Panc1 (cell line): Measurements from ENCODE around the gene LRP1B. TPM values are rescaled to one million over a fixed set of nuclear protein-coding genes. Genes with fewer than 3 reads are reported as not detected.

Source experiments
- ATAC-seq: fragments of 200-7000 bp; cut with Tn5 transposase; 2 replicates; pipeline ENCODE4 v1.9.1; 2020; ENCODE audit warnings: mild to moderate bottlenecking, moderate library complexity
- BruUV-seq: library from RNA; stranded (reverse); fragments of 400-500 nt; replicated peaks from 2 replicates; lab custom pipeline; 2021; lab: Mats Ljungman, UMichigan
- CTCF ChIA-PET: fragments of 300-600 bp; sonication (Branson Sonifier 250); formaldehyde crosslinking; loops from one replicate; lab custom pipeline; 2022; ENCODE audit warnings: antibody characterized with exemption; lab: Charles Lee
- POLR2A ChIA-PET: fragments of 300-600 bp; sonication (Branson Sonifier 250); formaldehyde crosslinking; loops from one replicate; lab custom pipeline; 2022; ENCODE audit warnings: antibody characterized with exemption; lab: Charles Lee
- DNase-seq: peaks from one replicate; pipeline ENCODE4 v3.0.0-alpha.2; 2010; ENCODE audit warnings: low read depth, low spot score
- H3K27ac ChIP-seq: 2 replicates; pipeline ENCODE4 v1.5.1; 2011; ENCODE audit warnings: mild to moderate bottlenecking, low read length, inconsistent platforms
- H3K27me3 ChIP-seq: fragments of 200-500 bp; sonication (Bioruptor generic); 2 replicates; pipeline ENCODE4 v1.6.0; 2014; ENCODE audit warnings: low read length, inconsistent platforms; ENCODE audit not compliant: control insufficient read depth, insufficient read depth
- H3K36me3 ChIP-seq: fragments of 200-500 bp; sonication (Bioruptor generic); 2 replicates; pipeline ENCODE4 v1.5.1; 2014; ENCODE audit warnings: inconsistent platforms, mild to moderate bottlenecking, low read length, moderate library complexity; ENCODE audit not compliant: control insufficient read depth, insufficient read depth
- H3K4me1 ChIP-seq: 2 replicates; pipeline ENCODE4 v1.5.1; 2011; ENCODE audit warnings: inconsistent platforms, mild to moderate bottlenecking, low read length, moderate library complexity; ENCODE audit not compliant: control insufficient read depth, insufficient read depth
- H3K4me3 ChIP-seq, 2 experiments: 2 replicates each; pipeline ENCODE4 v1.5.1; 2011 to 2012; ENCODE audit warnings: low read depth in 2 of 2, low read length in 2 of 2, mild to moderate bottlenecking in 2 of 2, inconsistent platforms in 1 of 2, moderate library complexity in 1 of 2
- H3K9me3 ChIP-seq: fragments of 200-500 bp; sonication (Bioruptor generic); 2 replicates; pipeline ENCODE4 v1.5.1; 2014; ENCODE audit warnings: low read depth, mild to moderate bottlenecking, inconsistent platforms, low read length, moderate library complexity; ENCODE audit not compliant: control insufficient read depth, insufficient read depth
- POLR2AphosphoS5 ChIP-seq: IDR thresholded peaks from 2 replicates; pipeline ENCODE4 v1.6.1; 2012; ENCODE audit warnings: mild to moderate bottlenecking, low read depth, low read length, moderate library complexity
- REST ChIP-seq, 2 experiments: IDR thresholded peaks; 2 replicates each; pipeline ENCODE4 v1.6.1; 2011 to 2012; ENCODE audit warnings: low read depth in 2 of 2, control low read depth in 1 of 2, low read length in 1 of 2, mild to moderate bottlenecking in 1 of 2, moderate library complexity in 1 of 2; ENCODE audit not compliant: insufficient read depth in 1 of 2
- SIN3A ChIP-seq: IDR thresholded peaks from 2 replicates; pipeline ENCODE4 v1.6.1; 2012; ENCODE audit warnings: low read depth, mild to moderate bottlenecking, low read length, moderate library complexity, borderline replicate concordance; ENCODE audit not compliant: insufficient read depth
- TCF7L2 ChIP-seq: IDR thresholded peaks from 2 replicates; pipeline ENCODE4 v1.6.1; 2011; ENCODE audit warnings: mild to moderate bottlenecking, low read depth, low read length, inconsistent platforms
- in situ Hi-C: cut with HindIII; loops from 2 replicates; pipeline ENCODE4 v1.10.0; 2016; ENCODE audit warnings: low sequenced_read_pairs, low pct_unique_long_range_greater_than_20kb
- intact Hi-C: fragments of 100-400 bp; cut with micrococcal nuclease; formaldehyde crosslinking; loops from one replicate; pipeline ENCODE4 v1.10.0; 2022; ENCODE audit not compliant: unreplicated experiment
- total RNA-seq: library from RNA; stranded (reverse); gene quantifications from one replicate; pipeline ENCODE4 v1.2.1, GENCODE V29; 2021; ENCODE audit not compliant: unreplicated experiment
- TF ChIP-seq, protein P1 (sequence below): fragments of 450-650 bp; IDR thresholded peaks from 2 replicates; pipeline ENCODE4 v1.5.1; 2017; ENCODE audit warnings: mild to moderate bottlenecking

The LRP1B gene
- total RNA-seq, 1 experiment from 2014 or later = 0.54 TPM

DNA sequence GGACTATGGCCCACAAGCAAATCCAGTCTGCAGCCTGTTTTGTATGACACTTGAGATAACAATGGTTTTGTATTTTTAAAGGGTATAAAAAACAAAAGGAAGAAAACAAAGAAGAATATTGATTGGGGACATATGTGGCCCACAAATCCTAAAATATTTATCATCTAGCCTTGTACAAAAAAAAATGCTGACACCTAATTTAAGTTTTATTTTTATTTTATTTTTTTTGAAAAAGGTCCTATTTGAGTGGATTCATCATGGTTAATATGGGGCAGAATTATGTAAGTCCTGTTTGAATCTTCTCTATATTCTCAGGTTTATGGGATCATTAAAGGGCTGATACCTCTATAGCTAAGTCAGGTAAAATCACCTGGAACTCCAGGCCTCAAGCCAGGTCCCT is 525.7 kb downstream of the LRP1B start:
- no peak overlapping the region for H3K27ac ChIP-seq
- no peaks in the 10 kb centered on the region for H3K9me3 ChIP-seq
- CTCF ChIA-PET = no interaction called here
- no peak for TF ChIP-seq TCF7L2
- TF ChIP-seq POLR2AphosphoS5 = no peak
- TF ChIP-seq, protein P1, sequence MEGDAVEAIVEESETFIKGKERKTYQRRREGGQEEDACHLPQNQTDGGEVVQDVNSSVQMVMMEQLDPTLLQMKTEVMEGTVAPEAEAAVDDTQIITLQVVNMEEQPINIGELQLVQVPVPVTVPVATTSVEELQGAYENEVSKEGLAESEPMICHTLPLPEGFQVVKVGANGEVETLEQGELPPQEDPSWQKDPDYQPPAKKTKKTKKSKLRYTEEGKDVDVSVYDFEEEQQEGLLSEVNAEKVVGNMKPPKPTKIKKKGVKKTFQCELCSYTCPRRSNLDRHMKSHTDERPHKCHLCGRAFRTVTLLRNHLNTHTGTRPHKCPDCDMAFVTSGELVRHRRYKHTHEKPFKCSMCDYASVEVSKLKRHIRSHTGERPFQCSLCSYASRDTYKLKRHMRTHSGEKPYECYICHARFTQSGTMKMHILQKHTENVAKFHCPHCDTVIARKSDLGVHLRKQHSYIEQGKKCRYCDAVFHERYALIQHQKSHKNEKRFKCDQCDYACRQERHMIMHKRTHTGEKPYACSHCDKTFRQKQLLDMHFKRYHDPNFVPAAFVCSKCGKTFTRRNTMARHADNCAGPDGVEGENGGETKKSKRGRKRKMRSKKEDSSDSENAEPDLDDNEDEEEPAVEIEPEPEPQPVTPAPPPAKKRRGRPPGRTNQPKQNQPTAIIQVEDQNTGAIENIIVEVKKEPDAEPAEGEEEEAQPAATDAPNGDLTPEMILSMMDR = no peak
- no peak for TF ChIP-seq SIN3A
- TF ChIP-seq REST (IDR thresholded peaks at IDR 0.05; ENCODE audit: insufficient read depth in 1 of 2, low read depth in 2 of 2, low read length in 1 of 2) = no peak
- ATAC-seq (no peak), DNase-seq (no peak)
- in situ Hi-C loops (no loop called here), intact Hi-C loops (no loop called here)
- no peaks in the 10 kb centered on the region for H3K27me3 ChIP-seq
- H3K4me3 ChIP-seq = no peak overlapping the region
- POLR2A ChIA-PET = no interaction called here
- H3K36me3 ChIP-seq = no peaks in the 10 kb centered on the region
- no TSS peak for BruUV-seq
- no peaks in the 10 kb centered on the region for H3K4me1 ChIP-seq

- no TSS peak for BruUV-seq
- DNase-seq (no peak), ATAC-seq (no peak)
- Histone ChIP-seq H3K27ac (no peak overlapping the region), H3K4me3 (no peak overlapping the region), H3K36me3 (no peaks in the 10 kb centered on the region), H3K4me1 (no peaks in the 10 kb centered on the region), H3K9me3 (no peaks in the 10 kb centered on the region), H3K27me3 (no peaks in the 10 kb centered on the region)
- in situ Hi-C loops (no loop called here), intact Hi-C loops (no loop called here)
- TF ChIP-seq SIN3A = no peak
- TF ChIP-seq REST (IDR thresholded peaks at IDR 0.05; ENCODE audit: insufficient read depth in 1 of 2, low read depth in 2 of 2, low read length in 1 of 2) = no peak
- TF ChIP-seq, protein P1 = no peak
- no peak for TF ChIP-seq POLR2AphosphoS5
- TF ChIP-seq TCF7L2 = no peak
- ChIA-PET CTCF (no interaction called here), POLR2A (no interaction called here)
Observed at GRCh38 chr2:141601511-141602152, 529.2 kb downstream of the LRP1B start.
